ENCODE measurements around the gene RNASE12.
A peak's percentile ranks its signal among the peaks of the same experiment; 100 is the strongest.

GRCh38 chr14:20610002-20610765, 19.0 kb upstream of the RNASE12 start:
- TF ChIP-seq CTCF (IDR thresholded peaks at IDR 0.05): no peak
- peak in 2 of 3 donors; percentile 44 to 57 for TF ChIP-seq POLR2AphosphoS5 (IDR thresholded peaks at IDR 0.05)
